IPS-NIHi11 (cell line): ENCODE results near the gene FAF1.

ENCODE experiments used
- DNase-seq: peaks from one replicate; pipeline ENCODE4 v3.0.0; 2012; ENCODE audit warnings: mixed read lengths, low spot score

Gene FAF1

GRCh38 chr1:50700621-50701020 lies 259.4 kb downstream of the FAF1 start:
- DNase-seq: no peak

- peak; percentile 35 for DNase-seq
Observed at GRCh38 chr1:50700214-50700613, 259.9 kb downstream of the FAF1 start.

- no peak for DNase-seq
Observed at GRCh38 chr1:50699795-50700194, 260.3 kb downstream of the FAF1 start.

GRCh38 chr1:50697440-50698421 lies 262.3 kb downstream of the FAF1 start:
- DNase-seq: no peak

GRCh38 chr1:50693829-50694228 lies 266.2 kb downstream of the FAF1 start:
- DNase-seq: no peak

- no peak for DNase-seq
Observed at GRCh38 chr1:50684185-50684584, 275.9 kb downstream of the FAF1 start.

- no peak for DNase-seq
Observed at GRCh38 chr1:50681931-50682330, 278.1 kb downstream of the FAF1 start.

- DNase-seq: no peak
Observed at GRCh38 chr1:50667710-50668356, 292.2 kb downstream of the FAF1 start.

- DNase-seq: no peak
Observed at GRCh38 chr1:50667272-50667671, 292.8 kb downstream of the FAF1 start.

- DNase-seq: no peak
Observed at GRCh38 chr1:50666849-50667248, 293.2 kb downstream of the FAF1 start.

- DNase-seq: no peak
Observed at GRCh38 chr1:50665413-50665812, 294.7 kb downstream of the FAF1 start.

- no peak for DNase-seq
Observed at GRCh38 chr1:50661626-50662025, 298.4 kb downstream of the FAF1 start.

- no peak for DNase-seq
Observed at GRCh38 chr1:50659107-50659662, 300.9 kb downstream of the FAF1 start.

- DNase-seq: no peak
Observed at GRCh38 chr1:50658459-50659076, 301.5 kb downstream of the FAF1 start.

- no peak for DNase-seq
Observed at GRCh38 chr1:50656931-50657330, 303.1 kb downstream of the FAF1 start.

- DNase-seq: no peak
Observed at GRCh38 chr1:50651476-50652263, 308.4 kb downstream of the FAF1 start.

- no peak for DNase-seq
Observed at GRCh38 chr1:50646526-50646925, 313.5 kb downstream of the FAF1 start.

GRCh38 chr1:50645139-50645538 lies 314.9 kb downstream of the FAF1 start:
- no peak for DNase-seq

- no peak for DNase-seq
Observed at GRCh38 chr1:50644447-50645105, 315.5 kb downstream of the FAF1 start.

GRCh38 chr1:50637460-50637859 lies 322.6 kb downstream of the FAF1 start:
- no peak for DNase-seq

GRCh38 chr1:50634251-50634650 lies 325.8 kb downstream of the FAF1 start:
- DNase-seq: no peak
